Activated T-helper 17 cell treated with anti-CD3 and anti-CD28 coated beads, Interleukin-2, amount 50 U/mL, for 72 hours (primary cell): Measurements from ENCODE around the gene PTPN14. TPM values are rescaled to one million over a fixed set of nuclear protein-coding genes. Genes with fewer than 3 reads are reported as not detected.

Experiments used
- ATAC-seq: fragments of 150-1000 bp; cut with Tn5 transposase; replicated peaks from 2 replicates; pipeline ENCODE4 v1.10.0; 2021; ENCODE audit warnings: mild to moderate bottlenecking, moderate library complexity
- H3K27ac Mint-ChIP-seq: one replicate; pipeline ENCODE4 v1.8.0; 2022; ENCODE audit warnings: mixed read lengths
- H3K27me3 Mint-ChIP-seq: one replicate; pipeline ENCODE4 v1.8.0; 2022; ENCODE audit warnings: mixed read lengths
- H3K36me3 Mint-ChIP-seq: one replicate; pipeline ENCODE4 v1.8.0; 2022; ENCODE audit warnings: low read depth, mild to moderate bottlenecking, mixed read lengths
- H3K4me1 Mint-ChIP-seq: one replicate; pipeline ENCODE4 v1.8.0; 2022; ENCODE audit warnings: mixed read lengths
- H3K4me3 Mint-ChIP-seq: one replicate; pipeline ENCODE4 v1.8.0; 2022; ENCODE audit warnings: mild to moderate bottlenecking, mixed read lengths
- H3K9me3 Mint-ChIP-seq: one replicate; pipeline ENCODE4 v1.8.0; 2022; ENCODE audit warnings: mixed read lengths
- total RNA-seq, 2 donors: library from RNA; stranded (reverse); gene quantifications; one replicate each; pipeline ENCODE4 v1.2.3, GENCODE V29; 2022

The PTPN14 gene
- total RNA-seq, 2 donors from 2014 or later = 0.66 to 0.89 TPM

- peaks cover 6% of the 10 kb centered on the region for H3K4me1 Mint-ChIP-seq
- no peaks in the 10 kb centered on the region for H3K27me3 Mint-ChIP-seq
- peak overlapping the region; percentile 20 for H3K27ac Mint-ChIP-seq
- ATAC-seq = no peak
- no peak overlapping the region for H3K4me3 Mint-ChIP-seq
- H3K36me3 Mint-ChIP-seq = peaks cover 88% of the 10 kb centered on the region
- no peaks in the 10 kb centered on the region for H3K9me3 Mint-ChIP-seq
These were observed 232.3 kb downstream of the PTPN14 start for GRCh38 chr1:214318956-214319736.

GRCh38 chr1:214318356-214318755 is 233.0 kb downstream of the PTPN14 start:
- Mint-ChIP-seq H3K4me3 (no peak overlapping the region), H3K27me3 (no peaks in the 10 kb centered on the region), H3K36me3 (peaks cover 85% of the 10 kb centered on the region), H3K4me1 (peaks cover 6% of the 10 kb centered on the region), H3K9me3 (no peaks in the 10 kb centered on the region), H3K27ac (peak overlapping the region; percentile 20)
- no peak for ATAC-seq

GRCh38 chr1:214317734-214318133 is 233.7 kb downstream of the PTPN14 start:
- no peak for ATAC-seq
- Mint-ChIP-seq H3K27me3 (no peaks in the 10 kb centered on the region), H3K4me1 (peaks cover 6% of the 10 kb centered on the region), H3K36me3 (peaks cover 79% of the 10 kb centered on the region), H3K4me3 (no peak overlapping the region), H3K27ac (no peak overlapping the region), H3K9me3 (no peaks in the 10 kb centered on the region)

GRCh38 chr1:214317300-214317699 is 234.1 kb downstream of the PTPN14 start:
- no peak for ATAC-seq
- Mint-ChIP-seq H3K27ac (no peak overlapping the region), H3K27me3 (no peaks in the 10 kb centered on the region), H3K4me3 (no peak overlapping the region), H3K4me1 (peaks cover 6% of the 10 kb centered on the region), H3K36me3 (peaks cover 74% of the 10 kb centered on the region), H3K9me3 (no peaks in the 10 kb centered on the region)

GRCh38 chr1:214316593-214316992 is 234.8 kb downstream of the PTPN14 start:
- peak; percentile 43 for ATAC-seq
- H3K9me3 Mint-ChIP-seq = no peaks in the 10 kb centered on the region
- H3K27me3 Mint-ChIP-seq = no peaks in the 10 kb centered on the region
- H3K4me3 Mint-ChIP-seq = no peak overlapping the region
- H3K27ac Mint-ChIP-seq = no peak overlapping the region
- H3K4me1 Mint-ChIP-seq = peaks cover 6% of the 10 kb centered on the region
- peaks cover 67% of the 10 kb centered on the region for H3K36me3 Mint-ChIP-seq

GRCh38 chr1:214314178-214314843 is 237.1 kb downstream of the PTPN14 start:
- no peak for ATAC-seq
- Mint-ChIP-seq H3K27ac (no peak overlapping the region), H3K36me3 (peaks cover 46% of the 10 kb centered on the region), H3K4me1 (peaks cover 20% of the 10 kb centered on the region), H3K9me3 (no peaks in the 10 kb centered on the region), H3K4me3 (no peak overlapping the region), H3K27me3 (no peaks in the 10 kb centered on the region)

- ATAC-seq = no peak
- Mint-ChIP-seq H3K4me1 (peaks cover 30% of the 10 kb centered on the region), H3K27ac (no peak overlapping the region), H3K9me3 (no peaks in the 10 kb centered on the region), H3K4me3 (no peak overlapping the region), H3K27me3 (no peaks in the 10 kb centered on the region), H3K36me3 (peaks cover 29% of the 10 kb centered on the region)
These were observed 238.8 kb downstream of the PTPN14 start for GRCh38 chr1:214312530-214313051.

GRCh38 chr1:214310777-214311690 is 240.4 kb downstream of the PTPN14 start:
- H3K27me3 Mint-ChIP-seq = no peaks in the 10 kb centered on the region
- H3K4me1 Mint-ChIP-seq = peaks cover 34% of the 10 kb centered on the region
- no peaks in the 10 kb centered on the region for H3K9me3 Mint-ChIP-seq
- ATAC-seq = no peak
- peak overlapping the region; percentile 66 for H3K4me3 Mint-ChIP-seq
- peak overlapping the region; percentile 36 for H3K27ac Mint-ChIP-seq
- peaks cover 15% of the 10 kb centered on the region for H3K36me3 Mint-ChIP-seq

GRCh38 chr1:214310010-214310409 is 241.4 kb downstream of the PTPN14 start:
- ATAC-seq = peak; percentile 45
- Mint-ChIP-seq H3K36me3 (peaks cover 4% of the 10 kb centered on the region), H3K27me3 (no peaks in the 10 kb centered on the region), H3K4me1 (peaks cover 34% of the 10 kb centered on the region), H3K27ac (no peak overlapping the region), H3K4me3 (peak overlapping the region; percentile 66), H3K9me3 (no peaks in the 10 kb centered on the region)

GRCh38 chr1:214306269-214306668 is 245.1 kb downstream of the PTPN14 start:
- ATAC-seq = no peak
- Mint-ChIP-seq H3K9me3 (no peaks in the 10 kb centered on the region), H3K4me1 (peaks cover 39% of the 10 kb centered on the region)

GRCh38 chr1:214305164-214305751 is 246.1 kb downstream of the PTPN14 start:
- Mint-ChIP-seq H3K27me3 (no peaks in the 10 kb centered on the region), H3K36me3 (no peaks in the 10 kb centered on the region), H3K9me3 (no peaks in the 10 kb centered on the region), H3K4me1 (peaks cover 34% of the 10 kb centered on the region), H3K27ac (no peak overlapping the region), H3K4me3 (no peak overlapping the region)
- no peak for ATAC-seq

More at GRCh38 chr1:214306269-214306668, 245.1 kb downstream of the PTPN14 start:
- Mint-ChIP-seq H3K27me3 (no peaks in the 10 kb centered on the region), H3K27ac (peak overlapping the region; percentile 9), H3K36me3 (no peaks in the 10 kb centered on the region), H3K4me3 (no peak overlapping the region)

- no peak overlapping the region for H3K27ac Mint-ChIP-seq
- ATAC-seq = no peak
- peaks cover 18% of the 10 kb centered on the region for H3K4me1 Mint-ChIP-seq
- no peaks in the 10 kb centered on the region for H3K9me3 Mint-ChIP-seq
- H3K27me3 Mint-ChIP-seq = no peaks in the 10 kb centered on the region
- H3K4me3 Mint-ChIP-seq = no peak overlapping the region
- H3K36me3 Mint-ChIP-seq = no peaks in the 10 kb centered on the region
These were observed 248.1 kb downstream of the PTPN14 start for GRCh38 chr1:214303141-214303930.

GRCh38 chr1:214301526-214301925 is 249.9 kb downstream of the PTPN14 start:
- H3K9me3 Mint-ChIP-seq = no peaks in the 10 kb centered on the region
- H3K27ac Mint-ChIP-seq = no peak overlapping the region
- H3K27me3 Mint-ChIP-seq = no peaks in the 10 kb centered on the region

More at GRCh38 chr1:214301526-214301925, 249.9 kb downstream of the PTPN14 start:
- ATAC-seq = no peak
- Mint-ChIP-seq H3K4me3 (no peak overlapping the region), H3K4me1 (peaks cover 22% of the 10 kb centered on the region), H3K36me3 (peaks cover 6% of the 10 kb centered on the region)
